ENCODE data around the gene SHOC2. TPM values are rescaled to one million over a fixed set of nuclear protein-coding genes. Genes with fewer than 3 reads are reported as not detected.
A peak's percentile ranks its signal among the peaks of the same experiment; 100 is the strongest.

Gene SHOC2
- polyA plus RNA-seq, 1 of the 3 experiments (the other 2 are of a cell fraction): 6.9 TPM

DNA sequence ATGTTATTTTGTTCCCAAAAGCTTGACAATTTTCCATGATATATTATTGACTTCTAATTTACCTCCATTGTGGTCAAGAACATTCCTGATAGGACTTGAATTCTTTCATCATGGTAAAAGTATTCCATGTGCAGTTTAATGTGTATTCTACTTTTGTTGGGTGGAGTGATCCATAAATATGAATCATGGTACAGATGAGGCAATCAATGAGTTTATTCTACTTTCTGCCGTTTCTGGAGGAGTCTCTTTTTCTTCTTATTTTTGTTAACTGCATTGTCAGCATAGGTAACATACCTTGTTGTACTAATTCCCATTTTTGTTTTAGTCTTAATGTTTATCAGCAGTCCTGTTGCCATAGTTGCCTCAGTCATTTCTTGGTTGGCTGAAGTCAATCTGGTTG lies 69.6 kb downstream of the SHOC2 start (continued):
- TF ChIP-seq, protein P1, sequence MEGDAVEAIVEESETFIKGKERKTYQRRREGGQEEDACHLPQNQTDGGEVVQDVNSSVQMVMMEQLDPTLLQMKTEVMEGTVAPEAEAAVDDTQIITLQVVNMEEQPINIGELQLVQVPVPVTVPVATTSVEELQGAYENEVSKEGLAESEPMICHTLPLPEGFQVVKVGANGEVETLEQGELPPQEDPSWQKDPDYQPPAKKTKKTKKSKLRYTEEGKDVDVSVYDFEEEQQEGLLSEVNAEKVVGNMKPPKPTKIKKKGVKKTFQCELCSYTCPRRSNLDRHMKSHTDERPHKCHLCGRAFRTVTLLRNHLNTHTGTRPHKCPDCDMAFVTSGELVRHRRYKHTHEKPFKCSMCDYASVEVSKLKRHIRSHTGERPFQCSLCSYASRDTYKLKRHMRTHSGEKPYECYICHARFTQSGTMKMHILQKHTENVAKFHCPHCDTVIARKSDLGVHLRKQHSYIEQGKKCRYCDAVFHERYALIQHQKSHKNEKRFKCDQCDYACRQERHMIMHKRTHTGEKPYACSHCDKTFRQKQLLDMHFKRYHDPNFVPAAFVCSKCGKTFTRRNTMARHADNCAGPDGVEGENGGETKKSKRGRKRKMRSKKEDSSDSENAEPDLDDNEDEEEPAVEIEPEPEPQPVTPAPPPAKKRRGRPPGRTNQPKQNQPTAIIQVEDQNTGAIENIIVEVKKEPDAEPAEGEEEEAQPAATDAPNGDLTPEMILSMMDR (IDR thresholded peaks at IDR 0.05): no peak
- TF ChIP-seq JUND (IDR thresholded peaks at IDR 0.05) (no peak), EP300 (IDR thresholded peaks at IDR 0.05; ENCODE audit: borderline replicate concordance in 1 of 2, low read depth in 1 of 2, low read length in 1 of 2) (no peak), POLR2AphosphoS5 (IDR thresholded peaks at IDR 0.05; ENCODE audit: low read depth, low read length) (no peak), GABPA (IDR thresholded peaks at IDR 0.05; ENCODE audit: low read depth) (no peak), USF2 (IDR thresholded peaks at IDR 0.05; ENCODE audit: borderline replicate concordance, low read depth, low read length) (no peak)
- TF ChIP-seq, protein P2, sequence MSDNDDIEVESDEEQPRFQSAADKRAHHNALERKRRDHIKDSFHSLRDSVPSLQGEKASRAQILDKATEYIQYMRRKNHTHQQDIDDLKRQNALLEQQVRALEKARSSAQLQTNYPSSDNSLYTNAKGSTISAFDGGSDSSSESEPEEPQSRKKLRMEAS (IDR thresholded peaks at IDR 0.05; ENCODE audit: low read depth): no peak
- TF ChIP-seq, protein P3, sequence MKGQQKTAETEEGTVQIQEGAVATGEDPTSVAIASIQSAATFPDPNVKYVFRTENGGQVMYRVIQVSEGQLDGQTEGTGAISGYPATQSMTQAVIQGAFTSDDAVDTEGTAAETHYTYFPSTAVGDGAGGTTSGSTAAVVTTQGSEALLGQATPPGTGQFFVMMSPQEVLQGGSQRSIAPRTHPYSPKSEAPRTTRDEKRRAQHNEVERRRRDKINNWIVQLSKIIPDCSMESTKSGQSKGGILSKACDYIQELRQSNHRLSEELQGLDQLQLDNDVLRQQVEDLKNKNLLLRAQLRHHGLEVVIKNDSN (IDR thresholded peaks at IDR 0.05; ENCODE audit: borderline replicate concordance, low read depth): no peak

DNA sequence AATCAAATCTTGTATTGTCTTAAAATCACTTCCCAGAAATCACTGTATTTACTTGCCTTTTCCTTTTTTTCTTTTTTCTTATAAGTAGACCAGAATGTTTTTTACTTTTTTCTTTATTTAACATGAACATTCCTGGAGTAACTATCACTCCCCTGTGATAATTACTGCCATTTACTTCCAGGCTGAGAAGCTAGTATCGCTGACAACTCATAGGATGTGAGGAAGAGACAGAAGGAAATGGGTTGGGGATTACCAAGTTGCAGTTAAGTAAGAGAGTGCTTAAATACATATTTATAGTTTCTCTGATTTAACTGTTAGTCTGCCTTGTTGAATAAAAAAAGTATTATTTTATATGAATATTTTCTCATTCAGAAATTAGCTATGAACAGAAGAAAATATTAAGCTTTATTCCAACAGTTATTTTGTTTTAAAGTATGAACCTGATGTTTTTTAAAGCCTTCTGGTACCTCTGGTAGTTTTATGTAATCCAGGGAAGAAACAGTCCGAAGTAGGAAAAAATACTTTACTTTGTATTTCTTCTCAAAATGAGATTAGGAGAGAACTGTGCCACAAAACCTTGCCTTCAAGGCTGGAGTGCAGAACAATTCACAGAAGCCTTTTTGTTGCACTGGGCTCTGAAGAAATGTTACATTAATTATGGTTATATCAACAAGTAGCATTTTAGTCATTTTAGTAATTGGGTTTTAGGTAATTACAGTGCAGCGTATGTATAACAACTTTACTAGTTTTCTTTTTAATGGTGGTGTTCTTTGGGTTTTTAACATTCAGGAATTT lies 72.8 kb downstream of the SHOC2 start:
- ChIA-PET CTCF (no interaction called here), POLR2A (no interaction called here)
- DNase-seq: no peak
- Histone ChIP-seq H3F3A (replicated peaks; ENCODE audit: insufficient read depth) (peaks cover 5% of the 10 kb centered on the region), H3K4me3 (ENCODE audit: low read depth in 2 of 2, low read length in 1 of 2) (no peak overlapping the region), H3K36me3 (replicated peaks in 1 of 2; ENCODE audit: control insufficient read depth in 1 of 2, insufficient read depth in 2 of 2, low read length in 1 of 2) (peaks cover 21 to 27% of the 10 kb centered on the region in 2 experiments), H4K20me1 (ENCODE audit: insufficient read depth) (peaks cover 4% of the 10 kb centered on the region; the same call in 1 of the 2 replicates), H3K9me2 (no peaks in the 10 kb centered on the region), H3K4me1 (ENCODE audit: control insufficient read depth in 1 of 2, insufficient read depth in 2 of 2, low read depth in 1 of 2, low read length in 1 of 2) (peaks cover 0 to 14% of the 10 kb centered on the region in 2 experiments; a peak in 2 of 4 replicates), H3K27ac (ENCODE audit: low read depth in 2 of 2, low read length in 1 of 2) (no peak overlapping the region), H3K4me2 (peak overlapping the region; percentile 9; the same call in 1 of the 2 replicates), H3K27me3 (ENCODE audit: insufficient read depth) (no peaks in the 10 kb centered on the region), H3K9me3 (no peaks in the 10 kb centered on the region), H2AFZ (ENCODE audit: low read depth) (no peak overlapping the region), H3K79me2 (ENCODE audit: insufficient read depth) (peaks cover 40% of the 10 kb centered on the region), H3K9ac (no peak overlapping the region)
- TF ChIP-seq SIN3A (IDR thresholded peaks at IDR 0.05; ENCODE audit: borderline replicate concordance, low read depth, low read length): no peak
- TF ChIP-seq PBX3 (IDR thresholded peaks at IDR 0.05): no peak
- TF ChIP-seq FOXJ3 (CRISPR knock-in tag; IDR thresholded peaks at IDR 0.05): no peak
- no peak for TF ChIP-seq RCOR1 (IDR thresholded peaks at IDR 0.05; ENCODE audit: low read length)
- no peak for TF ChIP-seq FOXM1 (IDR thresholded peaks at IDR 0.05; ENCODE audit: low read depth)
- TF ChIP-seq TAF1 (IDR thresholded peaks at IDR 0.05; ENCODE audit: borderline replicate concordance, low read depth, low read length): no peak
- no peak for TF ChIP-seq TEAD4 (IDR thresholded peaks at IDR 0.05; ENCODE audit: borderline replicate concordance, insufficient read depth)
- TF ChIP-seq, protein P1 (IDR thresholded peaks at IDR 0.05): no peak
- TF ChIP-seq POLR2AphosphoS5 (IDR thresholded peaks at IDR 0.05; ENCODE audit: low read depth, low read length): no peak
- TF ChIP-seq JUND (IDR thresholded peaks at IDR 0.05): no peak
- TF ChIP-seq EZH2phosphoT487 (IDR thresholded peaks at IDR 0.05; ENCODE audit: borderline replicate concordance, low read depth): no peak
- TF ChIP-seq RFX5 (IDR thresholded peaks at IDR 0.05; ENCODE audit: low read length): no peak
- WGBS (ENCODE audit: low lambda C conversion rate): 94% methylated on average over 3 of the region's 3 CpGs

All from SK-N-SH (cell line).